ENCODE measurements around the gene COL13A1. TPM values are rescaled to one million over a fixed set of nuclear protein-coding genes. Genes with fewer than 3 reads are reported as not detected.
A peak's percentile ranks its signal among the peaks of the same experiment; 100 is the strongest.

COL13A1 gene
- total and polyA plus RNA-seq, 2 donors from 2014 or later, result 4.0 to 5.2 TPM

- no peak for FAIRE-seq
- peaks cover 0 to 2% (median 0%) of the 10 kb centered on the region in 3 donors for H3K4me1 ChIP-seq (ENCODE audit: control insufficient read depth in 2 of 3, insufficient read depth in 2 of 3, low read depth in 1 of 3, low read length in 3 of 3)
- no peak overlapping the region for H3K9ac ChIP-seq (ENCODE audit: low read length in 3 of 3)
- intact Hi-C loops (cut with DNase I), result no loop called here
- no peak overlapping the region for H3K4me3 ChIP-seq (ENCODE audit: low read length in 3 of 3)
- peak in 4 of 5 donors; percentile 12 to 70 (median 62) for DNase-seq
- no peak for TF ChIP-seq CTCF (IDR thresholded peaks at IDR 0.05; ENCODE audit: borderline replicate concordance, extremely low read depth, insufficient read depth)
- H3K27me3 ChIP-seq (ENCODE audit: control insufficient read depth, insufficient read depth, low read length), result no peaks in the 10 kb centered on the region
- H3K9me3 ChIP-seq (ENCODE audit: control insufficient read depth in 2 of 3, insufficient read depth in 1 of 3, low read length in 3 of 3), result no peaks in the 10 kb centered on the region
- H3K36me3 ChIP-seq (ENCODE audit: control insufficient read depth in 2 of 3, insufficient read depth in 3 of 3, low read length in 3 of 3), result no peaks in the 10 kb centered on the region
- H3K27ac ChIP-seq (ENCODE audit: low read depth in 2 of 2, low read length in 2 of 2), result no peak overlapping the region
Observed at GRCh38 chr10:69879634-69880257, 78.0 kb downstream of the COL13A1 start.

GRCh38 chr10:69880301-69881081 is 78.8 kb downstream of the COL13A1 start:
- H3K4me3 ChIP-seq (ENCODE audit: low read length in 3 of 3), result no peak overlapping the region
- intact Hi-C loops (cut with DNase I), result no loop called here
- no peak overlapping the region for H3K9ac ChIP-seq (ENCODE audit: low read length in 3 of 3)
- no peaks in the 10 kb centered on the region for H3K36me3 ChIP-seq (ENCODE audit: control insufficient read depth in 2 of 3, insufficient read depth in 3 of 3, low read length in 3 of 3)
- no peak overlapping the region for H3K27ac ChIP-seq (ENCODE audit: low read depth in 2 of 2, low read length in 2 of 2)
- DNase-seq (peak in 4 of 5 donors; percentile 50 to 72 (median 64)), FAIRE-seq (no peak)
- no peaks in the 10 kb centered on the region for H3K27me3 ChIP-seq (ENCODE audit: control insufficient read depth, insufficient read depth, low read length)
- H3K4me1 ChIP-seq (ENCODE audit: control insufficient read depth in 2 of 3, insufficient read depth in 2 of 3, low read depth in 1 of 3, low read length in 3 of 3), result peaks cover 0 to 2% (median 0%) of the 10 kb centered on the region in 3 donors
- no peak for TF ChIP-seq CTCF (IDR thresholded peaks at IDR 0.05; ENCODE audit: borderline replicate concordance, extremely low read depth, insufficient read depth)
- no peaks in the 10 kb centered on the region for H3K9me3 ChIP-seq (ENCODE audit: control insufficient read depth in 2 of 3, insufficient read depth in 1 of 3, low read length in 3 of 3)

GRCh38 chr10:69881202-69881601 is 79.5 kb downstream of the COL13A1 start:
- Histone ChIP-seq H3K9me3 (ENCODE audit: control insufficient read depth in 2 of 3, insufficient read depth in 1 of 3, low read length in 3 of 3) (no peaks in the 10 kb centered on the region), H3K27ac (ENCODE audit: low read depth in 2 of 2, low read length in 2 of 2) (no peak overlapping the region), H3K9ac (ENCODE audit: low read length in 3 of 3) (no peak overlapping the region), H3K27me3 (ENCODE audit: control insufficient read depth, insufficient read depth, low read length) (no peaks in the 10 kb centered on the region), H3K4me1 (ENCODE audit: control insufficient read depth in 2 of 3, insufficient read depth in 2 of 3, low read depth in 1 of 3, low read length in 3 of 3) (peaks cover 0 to 2% (median 0%) of the 10 kb centered on the region in 3 donors), H3K36me3 (ENCODE audit: control insufficient read depth in 2 of 3, insufficient read depth in 3 of 3, low read length in 3 of 3) (no peaks in the 10 kb centered on the region), H3K4me3 (ENCODE audit: low read length in 3 of 3) (no peak overlapping the region)
- intact Hi-C loops (cut with DNase I), result no loop called here
- peak in 1 of 5 donors; percentile 51 for DNase-seq
- FAIRE-seq, result no peak
- TF ChIP-seq CTCF (IDR thresholded peaks at IDR 0.05; ENCODE audit: borderline replicate concordance, extremely low read depth, insufficient read depth), result no peak

All from kidney (tissue), 14 donors.